K562 (cell line): ENCODE measurements around the gene HINT2. TPM values are rescaled to one million over a fixed set of nuclear protein-coding genes. Genes with fewer than 3 reads are reported as not detected.

Experiments used
- ATAC-seq: fragments of 200-7000 bp; cut with Tn5 transposase; 3 replicates; pipeline ENCODE4 v1.9.1; 2020; ENCODE audit warnings: moderate library complexity
- BruUV-seq: library from RNA; stranded (reverse); fragments of 400-500 nt; replicated peaks from 2 replicates; lab custom pipeline; 2021; lab: Mats Ljungman, UMichigan
- CTCF ChIA-PET: fragments of 300-600 bp; formaldehyde crosslinking; extraction: SDS; loops from one replicate; lab custom pipeline; 2021; ENCODE audit warnings: low intra/inter-chr PET ratio; lab: Yijun Ruan, JAX
- POLR2A ChIA-PET: fragments of 300-600, 350-650 bp; sonication (Branson Sonifier 250); formaldehyde crosslinking; extraction: SDS; loops from one replicate; lab custom pipeline; 2021; ENCODE audit warnings: antibody characterized with exemption, inconsistent platforms; lab: Yijun Ruan, JAX
- DNase-seq, 4 experiments: peaks; one replicate each; pipeline versions ENCODE4 v3.0.0 to v3.0.0-alpha.2; 2011 to 2018; ENCODE audit warnings: low spot score in 3 of 4, mixed read lengths in 3 of 4; ENCODE audit errors: extremely low read depth in 1 of 4
- FAIRE-seq: peaks from 2 replicates; lab custom pipeline; 2011; peaks lifted over from hg19 to GRCh38; lab: Jason Lieb, UNC
- H2AFZ ChIP-seq: 2 replicates; pipeline ENCODE4 v1.6.0; 2011; ENCODE audit warnings: low read depth, low read length, control low read depth, inconsistent platforms
- H3K27ac ChIP-seq: fragments of 200-600 bp; 3 replicates; pipeline ENCODE4 v1.8.0; 2011; ENCODE audit warnings: low read depth, mild to moderate bottlenecking, control low read depth, inconsistent platforms, low read length, moderate library complexity, mixed read lengths; ENCODE audit errors: extremely low read depth
- H3K27me3 ChIP-seq, 2 experiments: fragments of 300-600 bp in 1 of 2; 2 replicates in 1 of 2; 3 replicates in 1 of 2; pipeline versions ENCODE4 v1.6.0 to v1.8.0; 2011; ENCODE audit warnings: inconsistent platforms in 2 of 2, low read length in 2 of 2, mild to moderate bottlenecking in 1 of 2, mixed read lengths in 1 of 2, moderate library complexity in 1 of 2; ENCODE audit not compliant: control insufficient read depth in 2 of 2, insufficient read depth in 2 of 2
- H3K36me3 ChIP-seq: fragments of 300-600 bp; 3 replicates; pipeline ENCODE4 v1.8.0; 2011; ENCODE audit warnings: mild to moderate bottlenecking, low read length, inconsistent platforms; ENCODE audit not compliant: control insufficient read depth, insufficient read depth
- H3K4me1 ChIP-seq, 2 experiments: fragments of 200-600 bp in 1 of 2; replicated peaks in 1 of 2; 2 replicates in 1 of 2; 3 replicates in 1 of 2; pipeline versions ENCODE4 v1.5.1 to v1.8.0; 2011; ENCODE audit warnings: inconsistent platforms in 2 of 2, low read length in 2 of 2, mild to moderate bottlenecking in 1 of 2, mixed read lengths in 1 of 2, moderate library complexity in 1 of 2; ENCODE audit not compliant: control insufficient read depth in 2 of 2, insufficient read depth in 2 of 2
- H3K4me2 ChIP-seq: 2 replicates; pipeline ENCODE4 v1.6.1; 2011; ENCODE audit warnings: low read length, control low read depth, inconsistent platforms, mixed read lengths; ENCODE audit not compliant: insufficient read depth
- H3K4me3 ChIP-seq: fragments of 200-600 bp; sonication (generic), shearing (Covaris generic); 2 replicates; pipeline ENCODE4 v1.5.1; 2016; ENCODE audit warnings: control low read depth, inconsistent platforms
- H3K79me2 ChIP-seq: fragments of 200-600 bp; 3 replicates; pipeline ENCODE4 v1.8.0; 2011; ENCODE audit warnings: low read length, inconsistent platforms; ENCODE audit not compliant: control insufficient read depth, insufficient read depth
- H3K9ac ChIP-seq, 2 experiments: 2 replicates each; pipeline versions ENCODE4 v1.6.0 to v1.6.1; 2011; ENCODE audit warnings: low read depth in 2 of 2, low read length in 2 of 2, control low read depth in 1 of 2, inconsistent platforms in 1 of 2, mild to moderate bottlenecking in 1 of 2, mixed read lengths in 1 of 2; ENCODE audit not compliant: insufficient read depth in 1 of 2
- H3K9me1 ChIP-seq: one replicate; pipeline ENCODE4 v1.6.0; 2011; ENCODE audit warnings: inconsistent platforms, mild to moderate bottlenecking, low read length, moderate library complexity; ENCODE audit not compliant: control insufficient read depth, insufficient read depth
- H3K9me3 ChIP-seq: replicated peaks from 2 replicates; pipeline ENCODE4 v1.5.1; 2011; ENCODE audit warnings: low read depth, low read length, inconsistent platforms; ENCODE audit not compliant: control insufficient read depth, insufficient read depth
- H4K20me1 ChIP-seq: replicated peaks from 2 replicates; pipeline ENCODE4 v1.6.1; 2011; ENCODE audit warnings: low read length, inconsistent platforms, mixed read lengths; ENCODE audit not compliant: control insufficient read depth, insufficient read depth
- CXXC5 ChIP-seq: fragments of 250-450 bp; sonication (Bioruptor Pico); IDR thresholded peaks from 2 replicates; pipeline ENCODE4 v1.8.0; 2022; ENCODE audit warnings: inconsistent platforms, mild to moderate bottlenecking, moderate library complexity
- FOXK1 ChIP-seq: sonication (generic); formaldehyde crosslinking; IDR thresholded peaks from 2 replicates; pipeline ENCODE4 v1.8.0; 2022; ENCODE audit warnings: missing genetic modification reagents, mild to moderate bottlenecking, borderline replicate concordance
- GABPA ChIP-seq: fragments of 200-800 bp; sonication (Bioruptor generic); conservative IDR thresholded peaks from 2 replicates; pipeline ENCODE4 v1.6.1; 2016; ENCODE audit warnings: low read depth, missing genetic modification characterization, missing compliant biosample characterization
- NR2C2 ChIP-seq, 2 experiments: fragments of 200-800 bp in 1 of 2; sonication (Bioruptor generic) in 1 of 2; sonication (generic) in 1 of 2; formaldehyde crosslinking in 1 of 2; IDR thresholded peaks; 2 replicates each; pipeline versions ENCODE4 v1.6.1 to v1.8.0; 2016 to 2022; ENCODE audit warnings: mild to moderate bottlenecking in 1 of 2, missing compliant biosample characterization in 1 of 2, missing genetic modification characterization in 1 of 2, missing genetic modification reagents in 1 of 2
- RAD51 ChIP-seq: fragments of 450-650 bp; IDR thresholded peaks from 2 replicates; pipeline ENCODE4 v1.7.1; 2016; ENCODE audit warnings: low read depth, mild to moderate bottlenecking, borderline replicate concordance
- TFE3 ChIP-seq: fragments of 450-650 bp; formaldehyde crosslinking; IDR thresholded peaks from 2 replicates; pipeline ENCODE4 v1.4.0; 2020; ENCODE audit warnings: mild to moderate bottlenecking, mixed read lengths
- ZNF175 ChIP-seq: fragments of 200-800 bp; sonication (Bioruptor generic); IDR thresholded peaks from 2 replicates; pipeline ENCODE4 v1.6.1; 2016; ENCODE audit warnings: low read depth, mild to moderate bottlenecking, missing genetic modification characterization, missing compliant biosample characterization
- WGBS: fragments of 100-300 bp; shearing (Covaris generic); methylation state at CpG from one replicate; pipeline ENCODE4 v1.1.6; 2016; ENCODE audit warnings: low coverage, mixed read lengths; ENCODE audit not compliant: insufficient coverage; ENCODE audit errors: missing lambda C conversion rate; 5-methylcytosine and 5-hydroxymethylcytosine counted together
- in situ Hi-C: fragments of 300-500 bp; cut with MboI; formaldehyde crosslinking; loops from 4 replicates; pipeline ENCODE4 v1.15.0; 2018; ENCODE audit warnings: inconsistent platforms, mixed read lengths
- intact Hi-C: fragments of 100-400 bp; cut with micrococcal nuclease; formaldehyde crosslinking; loops from 2 replicates; pipeline ENCODE4 v1.14.2; 2022
- polyA plus RNA-seq, 8 experiments: library from polyadenylated mRNA; depleted of rRNA in 4 of 8; stranded (reverse) in 5 of 8; unstranded in 3 of 8; fragments of >200 nt; fragmentation: Nextera tagmentation in 2 of 8; fragmentation: Illumina TruSeq in 1 of 8; extraction: Ambion mirVana in 2 of 8; extraction: Trizol in 1 of 8; gene quantifications; 2 replicates each; pipeline versions ENCODE4 v1.2.1 to v1.2.3, GENCODE V29; 2011 to 2014; ENCODE audit warnings: inconsistent platforms in 1 of 8, missing spikeins in 1 of 8
- total RNA-seq, 7 experiments: library from RNA; depleted of rRNA in 6 of 7; stranded (reverse); fragments of >200 nt in 6 of 7; fragmentation: Illumina TruSeq in 2 of 7; extraction: Trizol in 2 of 7; gene quantifications; 2 replicates each; pipeline versions ENCODE4 v1.2.1 to v1.2.3, GENCODE V29; 2011 to 2021; ENCODE audit warnings: low replicate concordance in 1 of 7

The HINT2 gene
- total and polyA plus RNA-seq, 9 of the 15 experiments (the other 6 are each of a cell fraction or from before 2014, with no cell fraction given) = 5.6 to 44.1 (median 27.9) TPM

GRCh38 chr9:35834260-35835215 lies 19.7 kb upstream of the HINT2 start:
- H3K36me3 ChIP-seq = no peaks in the 10 kb centered on the region
- DNase-seq (peak in 2 of 4 experiments; percentile 13 to 28), FAIRE-seq (no peak), ATAC-seq (peak; percentile 68)
- H3K9ac ChIP-seq = peak overlapping the region in 1 of 2 experiments; percentile 52; a peak in 1 of 4 replicates
- H3K9me3 ChIP-seq = no peaks in the 10 kb centered on the region
- in situ Hi-C loops (no loop called here), intact Hi-C loops (no loop called here)
- no TSS peak for BruUV-seq
- no peak overlapping the region for H3K4me3 ChIP-seq
- H2AFZ ChIP-seq = no peak overlapping the region
- no peaks in the 10 kb centered on the region for H3K9me1 ChIP-seq
- peaks cover 0 to 8% of the 10 kb centered on the region in 2 experiments; a peak in 2 of 5 replicates for H3K27me3 ChIP-seq
- POLR2A ChIA-PET = no interaction called here
- CTCF ChIA-PET = no interaction called here
- 55% methylated on average over 11 of the region's 14 CpGs for WGBS
- no peaks in the 10 kb centered on the region for H4K20me1 ChIP-seq
- H3K4me2 ChIP-seq = no peak overlapping the region
- H3K79me2 ChIP-seq = no peaks in the 10 kb centered on the region
- H3K27ac ChIP-seq = no peak overlapping the region
- peaks cover 7 to 10% of the 10 kb centered on the region in 2 experiments; a peak in 4 of 5 replicates for H3K4me1 ChIP-seq
- TF ChIP-seq FOXK1 (CRISPR knock-in tag) (no peak), ZNF175 (0 out of 2 replicates have a peak, but pooled peaks have one; percentile 39), TFE3 (peak; percentile 68), RAD51 (peak; percentile 69; the same call in 1 of the 2 replicates), NR2C2 (CRISPR knock-in tag; IDR thresholded peaks at IDR 0.05) (peak; percentile 77), NR2C2 (tag; IDR thresholded peaks at IDR 0.05) (peak; percentile 90), CXXC5 (CRISPR knock-in tag) (0 out of 2 replicates have a peak, but pooled peaks have one; percentile 16), GABPA (tag) (peak; percentile 66)
